ENCODE results near the gene TRIP10. TPM values are rescaled to one million over a fixed set of nuclear protein-coding genes. Genes with fewer than 3 reads are reported as not detected.

TRIP10 gene
- total and polyA plus RNA-seq, 2 donors (not counting 1 experiment from before 2014, with no cell fraction given): 32.3 to 35.3 TPM

DNA sequence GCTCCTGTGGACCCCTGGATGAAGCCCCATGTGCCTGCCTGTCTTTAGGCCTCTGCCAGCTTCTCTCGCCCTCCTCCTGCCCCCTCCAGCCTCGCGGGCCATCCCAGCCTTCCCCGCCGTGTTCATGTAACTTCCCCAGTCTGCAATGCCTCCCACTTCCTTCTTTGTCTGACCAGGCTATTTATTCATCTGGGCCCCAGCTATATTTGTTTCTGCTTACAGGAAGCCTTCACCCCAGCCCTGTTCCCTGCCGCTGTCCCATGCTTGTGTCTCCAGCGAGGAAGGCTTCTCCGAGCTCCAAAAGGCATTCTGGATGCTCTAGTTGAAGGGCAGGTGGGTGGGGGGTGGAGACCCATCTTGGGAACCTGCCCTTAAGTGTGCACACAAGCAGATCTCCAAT is 11.1 kb upstream of the TRIP10 start:
- no peak overlapping the region for H3K9ac ChIP-seq (ENCODE audit: insufficient read depth, low read length)
- DNase-seq (ENCODE audit: low read depth in 2 of 2): no peak

DNA sequence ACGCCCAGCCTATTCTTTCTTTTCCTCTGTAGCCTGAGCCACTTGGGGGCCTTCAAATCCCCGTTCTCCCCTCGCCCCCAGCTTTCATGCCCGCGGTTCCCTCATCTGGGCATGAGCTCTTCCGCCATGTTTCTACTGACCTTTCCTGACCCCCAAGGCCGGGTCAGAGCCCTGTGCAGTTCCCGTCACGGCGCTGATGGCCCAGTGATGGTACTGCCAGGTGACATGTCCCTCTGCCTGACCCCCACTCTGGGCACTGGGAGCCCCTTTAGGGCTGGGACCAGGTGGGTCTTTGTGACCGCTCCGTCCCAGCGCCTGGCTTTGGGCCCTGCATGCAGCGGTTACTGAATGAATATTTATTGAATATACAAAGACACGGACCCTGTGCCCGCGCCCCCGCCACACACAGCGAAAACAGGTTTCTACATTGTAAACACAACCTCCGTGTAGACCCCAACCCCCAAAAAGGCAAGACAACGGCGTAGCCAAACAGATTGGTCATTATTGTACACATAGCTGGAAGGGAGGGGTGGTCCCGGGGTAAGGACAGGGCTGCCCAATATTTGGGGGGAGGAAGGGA is 9.8 kb upstream of the TRIP10 start:
- H3K4me1 ChIP-seq (ENCODE audit: control insufficient read depth, extremely low read depth, insufficient read depth, low read length): no peaks in the 10 kb centered on the region
- H3K4me3 ChIP-seq (replicated peaks in 1 of 4; ENCODE audit: control extremely low read depth in 1 of 4, insufficient read depth in 1 of 4, low read depth in 3 of 4, low read length in 4 of 4): no peak overlapping the region
- H3K27me3 ChIP-seq (ENCODE audit: control insufficient read depth, insufficient read depth, low read length): no peaks in the 10 kb centered on the region
- TF ChIP-seq, protein P1, sequence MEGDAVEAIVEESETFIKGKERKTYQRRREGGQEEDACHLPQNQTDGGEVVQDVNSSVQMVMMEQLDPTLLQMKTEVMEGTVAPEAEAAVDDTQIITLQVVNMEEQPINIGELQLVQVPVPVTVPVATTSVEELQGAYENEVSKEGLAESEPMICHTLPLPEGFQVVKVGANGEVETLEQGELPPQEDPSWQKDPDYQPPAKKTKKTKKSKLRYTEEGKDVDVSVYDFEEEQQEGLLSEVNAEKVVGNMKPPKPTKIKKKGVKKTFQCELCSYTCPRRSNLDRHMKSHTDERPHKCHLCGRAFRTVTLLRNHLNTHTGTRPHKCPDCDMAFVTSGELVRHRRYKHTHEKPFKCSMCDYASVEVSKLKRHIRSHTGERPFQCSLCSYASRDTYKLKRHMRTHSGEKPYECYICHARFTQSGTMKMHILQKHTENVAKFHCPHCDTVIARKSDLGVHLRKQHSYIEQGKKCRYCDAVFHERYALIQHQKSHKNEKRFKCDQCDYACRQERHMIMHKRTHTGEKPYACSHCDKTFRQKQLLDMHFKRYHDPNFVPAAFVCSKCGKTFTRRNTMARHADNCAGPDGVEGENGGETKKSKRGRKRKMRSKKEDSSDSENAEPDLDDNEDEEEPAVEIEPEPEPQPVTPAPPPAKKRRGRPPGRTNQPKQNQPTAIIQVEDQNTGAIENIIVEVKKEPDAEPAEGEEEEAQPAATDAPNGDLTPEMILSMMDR (conservative IDR thresholded peaks at IDR 0.05 in 1 of 2, IDR thresholded peaks at IDR 0.05 in 1 of 2; ENCODE audit: low read depth in 1 of 2, low read length in 2 of 2): no peak
- TF ChIP-seq EZH2 (IDR thresholded peaks at IDR 0.05; ENCODE audit: low read length, missing control alignments): no peak
- H3K36me3 ChIP-seq (ENCODE audit: control insufficient read depth, insufficient read depth, low read length): peaks cover 3% of the 10 kb centered on the region
- H2AFZ ChIP-seq (ENCODE audit: low read length): no peak overlapping the region
- H3K79me2 ChIP-seq (ENCODE audit: control insufficient read depth, insufficient read depth, low read length): no peaks in the 10 kb centered on the region
- DNase-seq (ENCODE audit: low read depth in 2 of 2): no peak
- H3K9ac ChIP-seq (ENCODE audit: insufficient read depth, low read length): no peak overlapping the region
- no peaks in the 10 kb centered on the region for H3K9me3 ChIP-seq (ENCODE audit: control insufficient read depth, insufficient read depth, low read depth, low read length)
- H3K27ac ChIP-seq (ENCODE audit: insufficient read depth, low read length): no peak overlapping the region
- no peak overlapping the region for H3K4me2 ChIP-seq (ENCODE audit: extremely low read depth, insufficient read depth, low read length)
- H4K20me1 ChIP-seq (ENCODE audit: control insufficient read depth, extremely low read depth, insufficient read depth, low read length): no peaks in the 10 kb centered on the region

More for the DNA sequence above, 11.1 kb upstream of the TRIP10 start:
- Histone ChIP-seq H3K4me1 (ENCODE audit: control insufficient read depth, extremely low read depth, insufficient read depth, low read length) (no peaks in the 10 kb centered on the region), H3K27me3 (ENCODE audit: control insufficient read depth, insufficient read depth, low read length) (no peaks in the 10 kb centered on the region), H3K9me3 (ENCODE audit: control insufficient read depth, insufficient read depth, low read depth, low read length) (no peaks in the 10 kb centered on the region), H2AFZ (ENCODE audit: low read length) (no peak overlapping the region), H3K27ac (ENCODE audit: insufficient read depth, low read length) (no peak overlapping the region), H3K79me2 (ENCODE audit: control insufficient read depth, insufficient read depth, low read length) (no peaks in the 10 kb centered on the region), H3K36me3 (ENCODE audit: control insufficient read depth, insufficient read depth, low read length) (peaks cover 3% of the 10 kb centered on the region), H4K20me1 (ENCODE audit: control insufficient read depth, extremely low read depth, insufficient read depth, low read length) (no peaks in the 10 kb centered on the region), H3K4me2 (ENCODE audit: extremely low read depth, insufficient read depth, low read length) (no peak overlapping the region), H3K4me3 (replicated peaks in 1 of 4; ENCODE audit: control extremely low read depth in 1 of 4, insufficient read depth in 1 of 4, low read depth in 3 of 4, low read length in 4 of 4) (no peak overlapping the region)
- no peak for TF ChIP-seq EZH2 (IDR thresholded peaks at IDR 0.05; ENCODE audit: low read length, missing control alignments)
- TF ChIP-seq, protein P1 (conservative IDR thresholded peaks at IDR 0.05 in 1 of 2, IDR thresholded peaks at IDR 0.05 in 1 of 2; ENCODE audit: low read depth in 1 of 2, low read length in 2 of 2): no peak

DNA sequence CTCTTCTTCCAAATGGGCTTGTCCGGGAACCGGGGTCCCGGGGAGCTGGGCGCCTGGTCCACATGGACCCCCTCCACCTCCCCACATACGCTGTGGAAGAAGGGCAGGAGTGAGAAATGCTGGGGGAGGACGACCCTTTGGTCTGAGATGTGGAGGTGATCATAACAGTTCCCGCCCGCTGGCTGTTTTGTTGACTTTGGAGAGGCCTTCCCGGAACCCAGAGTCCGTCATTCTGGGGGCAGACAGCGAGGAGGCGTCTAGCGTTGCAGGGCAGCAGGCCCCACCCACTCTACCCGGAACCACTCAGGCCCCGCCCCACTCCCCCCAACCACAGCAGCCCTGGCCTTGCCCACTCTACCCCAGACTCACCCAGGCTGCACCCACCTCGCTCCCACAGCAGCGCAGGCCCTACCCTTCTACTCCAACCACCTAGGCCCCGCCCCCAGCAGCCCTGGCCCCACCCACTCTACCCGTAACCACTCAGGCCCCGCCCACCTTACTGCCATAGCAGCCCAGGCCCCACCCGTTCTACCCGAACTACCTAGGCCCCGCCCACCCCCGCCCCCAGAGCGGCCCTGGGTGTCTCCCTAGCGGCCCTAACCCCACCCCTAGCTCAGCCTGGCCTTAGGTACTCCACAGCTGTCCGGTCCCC is 9.2 kb upstream of the TRIP10 start:
- Histone ChIP-seq H2AFZ (ENCODE audit: low read length) (no peak overlapping the region), H3K4me2 (ENCODE audit: extremely low read depth, insufficient read depth, low read length) (no peak overlapping the region), H3K9me3 (ENCODE audit: control insufficient read depth, insufficient read depth, low read depth, low read length) (no peaks in the 10 kb centered on the region), H3K79me2 (ENCODE audit: control insufficient read depth, insufficient read depth, low read length) (no peaks in the 10 kb centered on the region), H3K27me3 (ENCODE audit: control insufficient read depth, insufficient read depth, low read length) (no peaks in the 10 kb centered on the region), H3K9ac (ENCODE audit: insufficient read depth, low read length) (no peak overlapping the region), H3K36me3 (ENCODE audit: control insufficient read depth, insufficient read depth, low read length) (peaks cover 3% of the 10 kb centered on the region), H3K4me1 (ENCODE audit: control insufficient read depth, extremely low read depth, insufficient read depth, low read length) (no peaks in the 10 kb centered on the region), H3K4me3 (replicated peaks in 1 of 4; ENCODE audit: control extremely low read depth in 1 of 4, insufficient read depth in 1 of 4, low read depth in 3 of 4, low read length in 4 of 4) (no peak overlapping the region), H3K27ac (ENCODE audit: insufficient read depth, low read length) (no peak overlapping the region), H4K20me1 (ENCODE audit: control insufficient read depth, extremely low read depth, insufficient read depth, low read length) (no peaks in the 10 kb centered on the region)
- TF ChIP-seq, protein P1 (conservative IDR thresholded peaks at IDR 0.05 in 1 of 2, IDR thresholded peaks at IDR 0.05 in 1 of 2; ENCODE audit: low read depth in 1 of 2, low read length in 2 of 2): no peak
- TF ChIP-seq EZH2 (IDR thresholded peaks at IDR 0.05; ENCODE audit: low read length, missing control alignments): no peak
- DNase-seq (ENCODE audit: low read depth in 2 of 2): no peak

Measured in fibroblast of lung (primary cell).